Liver (tissue), 9 donors: ENCODE measurements around the gene CD109. TPM values are rescaled to one million over a fixed set of nuclear protein-coding genes. Genes with fewer than 3 reads are reported as not detected.

Experiments
- DNase-seq: peaks from one replicate; pipeline ENCODE4 v3.0.0-alpha.2; 2017; ENCODE audit warnings: low spot score
- H3K27ac ChIP-seq, 2 donors: one replicate each; pipeline ENCODE4 v1.7.0; 2013; ENCODE audit warnings: inconsistent platforms in 2 of 2, low read length in 2 of 2, control low read depth in 1 of 2, low read depth in 1 of 2, mild to moderate bottlenecking in 1 of 2
- H3K27me3 ChIP-seq, 4 donors: one replicate each; pipeline versions ENCODE4 v1.6.1 to v1.7.0; 2013; ENCODE audit warnings: low read length in 3 of 4, inconsistent platforms in 1 of 4, mild to moderate bottlenecking in 1 of 4, moderate library complexity in 1 of 4; ENCODE audit not compliant: control insufficient read depth in 4 of 4, insufficient read depth in 4 of 4
- H3K36me3 ChIP-seq, 4 donors: one replicate each; pipeline versions ENCODE4 v1.6.1 to v1.7.0; 2013; ENCODE audit warnings: low read length in 3 of 4, mild to moderate bottlenecking in 3 of 4, low read depth in 1 of 4, moderate library complexity in 1 of 4; ENCODE audit not compliant: control insufficient read depth in 4 of 4, insufficient read depth in 3 of 4
- H3K4me1 ChIP-seq, 4 donors: one replicate each; pipeline versions ENCODE4 v1.6.1 to v1.7.0; 2013; ENCODE audit warnings: low read length in 3 of 4, mild to moderate bottlenecking in 3 of 4, moderate library complexity in 1 of 4; ENCODE audit not compliant: control insufficient read depth in 4 of 4, insufficient read depth in 4 of 4
- H3K4me3 ChIP-seq, 3 donors: one replicate each; pipeline versions ENCODE4 v1.6.1 to v1.7.0; 2013; ENCODE audit warnings: low read length in 3 of 3, control low read depth in 1 of 3, low read depth in 1 of 3, mild to moderate bottlenecking in 1 of 3
- H3K9ac ChIP-seq, 2 donors: one replicate each; pipeline ENCODE4 v1.7.0; 2013; ENCODE audit warnings: low read length in 2 of 2, mild to moderate bottlenecking in 2 of 2, moderate library complexity in 2 of 2, control low read depth in 1 of 2, low read depth in 1 of 2
- H3K9me3 ChIP-seq, 4 donors: one replicate each; pipeline versions ENCODE4 v1.6.1 to v1.7.0; 2013; ENCODE audit warnings: low read length in 3 of 4; ENCODE audit not compliant: control insufficient read depth in 4 of 4
- ATF3 ChIP-seq: IDR thresholded peaks from 2 replicates; pipeline ENCODE4 v1.6.1; 2016; ENCODE audit warnings: antibody characterized with exemption
- EGR1 ChIP-seq, 2 donors: IDR thresholded peaks; 2 replicates each; pipeline ENCODE4 v1.6.1; 2016 to 2018; ENCODE audit warnings: antibody characterized with exemption in 2 of 2, low read depth in 2 of 2
- FOXA1 ChIP-seq: IDR thresholded peaks from 2 replicates; pipeline ENCODE4 v1.6.1; 2016; ENCODE audit warnings: antibody characterized with exemption
- GABPA ChIP-seq, 2 donors: IDR thresholded peaks in 1 of 2; conservative IDR thresholded peaks in 1 of 2; 2 replicates each; pipeline ENCODE4 v1.6.1; 2016; ENCODE audit warnings: antibody characterized with exemption in 2 of 2, mild to moderate bottlenecking in 1 of 2, moderate library complexity in 1 of 2
- HNF4G ChIP-seq: IDR thresholded peaks from 2 replicates; pipeline ENCODE4 v1.6.1; 2016; ENCODE audit warnings: antibody characterized with exemption
- JUND ChIP-seq, 2 donors: IDR thresholded peaks; 2 replicates each; pipeline ENCODE4 v1.6.1; 2016; ENCODE audit warnings: antibody characterized with exemption in 2 of 2
- NR2F2 ChIP-seq: IDR thresholded peaks from 2 replicates; pipeline ENCODE4 v1.6.1; 2016; ENCODE audit warnings: antibody characterized with exemption
- RXRA ChIP-seq, 2 donors: IDR thresholded peaks; 2 replicates each; pipeline ENCODE4 v1.6.1; 2017 to 2018; ENCODE audit warnings: antibody characterized with exemption in 2 of 2, mild to moderate bottlenecking in 1 of 2
- SP1 ChIP-seq: IDR thresholded peaks from 2 replicates; pipeline ENCODE4 v1.6.1; 2018; ENCODE audit warnings: antibody characterized with exemption, mild to moderate bottlenecking
- TAF1 ChIP-seq: conservative IDR thresholded peaks from 2 replicates; pipeline ENCODE4 v1.6.1; 2016; ENCODE audit warnings: antibody characterized with exemption, mild to moderate bottlenecking
- YY1 ChIP-seq: IDR thresholded peaks from 2 replicates; pipeline ENCODE4 v1.6.1; 2016; ENCODE audit warnings: antibody characterized with exemption, mild to moderate bottlenecking
- ZBTB33 ChIP-seq: IDR thresholded peaks from 2 replicates; pipeline ENCODE4 v1.6.1; 2016; ENCODE audit warnings: antibody characterized with exemption
- WGBS: extraction: QIAGEN DNeasy Blood & Tissue Kit; methylation state at CpG from one replicate; pipeline ENCODE4 v1.1.7; 2013; 5-methylcytosine and 5-hydroxymethylcytosine counted together
- polyA plus RNA-seq, 2 donors: library from polyadenylated mRNA; stranded (reverse) in 1 of 2; unstranded in 1 of 2; fragments of 200-250 nt in 1 of 2; fragments of >200 nt in 1 of 2; fragmentation: Nextera tagmentation in 1 of 2; extraction: Ambion mirVana in 1 of 2; gene quantifications; one replicate each; pipeline versions ENCODE4 v1.2.1 to v1.2.3, GENCODE V29; 2013 to 2015
- total RNA-seq, 2 donors: library from RNA; depleted of rRNA; stranded (reverse); fragments of >200 nt; gene quantifications; one replicate each; pipeline ENCODE4 v1.2.3, GENCODE V29; 2014
- TF ChIP-seq, protein P1 (sequence below): IDR thresholded peaks from 2 replicates; pipeline ENCODE4 v1.6.1; 2016; ENCODE audit warnings: antibody characterized with exemption, mild to moderate bottlenecking
- donor health status: healthy.
- donor health status: healthy.
- donor health status: healthy.
- donor health status: healthy.
- donor health status: healthy.

Gene CD109
- total and polyA plus RNA-seq, 4 donors, result 0.18 to 2.0 (median 0.32) TPM

GRCh38 chr6:73784726-73785505 is 88.9 kb downstream of the CD109 start:
- Histone ChIP-seq H3K4me1 (peaks cover 0 to 13% (median 3%) of the 10 kb centered on the region in 4 donors), H3K27me3 (no peaks in the 10 kb centered on the region), H3K36me3 (no peaks in the 10 kb centered on the region), H3K27ac (no peak overlapping the region), H3K9me3 (no peaks in the 10 kb centered on the region), H3K9ac (no peak overlapping the region), H3K4me3 (no peak overlapping the region)
- TF ChIP-seq TAF1 (no peak), HNF4G (no peak), EGR1 (IDR thresholded peaks at IDR 0.05; ENCODE audit: low read depth in 2 of 2) (no peak), JUND (IDR thresholded peaks at IDR 0.05) (no peak)
- WGBS, result 89% methylated on average over 3 of the region's 3 CpGs
- no peak for DNase-seq

DNA sequence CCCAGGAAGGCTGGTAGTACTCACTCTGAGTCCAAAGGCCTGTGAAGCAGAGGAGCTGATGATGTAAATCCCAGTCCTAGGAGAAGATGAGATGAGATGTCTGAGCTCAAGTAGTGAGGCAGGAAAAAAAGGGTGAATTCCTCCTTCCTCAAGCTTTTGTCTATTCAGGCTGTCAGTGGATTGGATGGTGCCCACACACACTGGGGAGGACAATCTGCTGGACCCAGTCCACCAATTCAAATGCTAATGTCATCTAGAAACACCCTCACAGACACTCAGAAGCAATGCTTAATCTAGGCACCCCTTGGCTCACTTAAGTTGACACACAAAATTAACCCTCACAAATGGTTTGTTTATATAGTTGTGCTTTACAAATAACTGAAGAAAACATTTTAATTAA is 94.6 kb downstream of the CD109 start:
- Histone ChIP-seq H3K9ac (no peak overlapping the region), H3K9me3 (no peaks in the 10 kb centered on the region), H3K4me1 (no peaks in the 10 kb centered on the region), H3K36me3 (no peaks in the 10 kb centered on the region), H3K27me3 (no peaks in the 10 kb centered on the region), H3K4me3 (no peak overlapping the region), H3K27ac (no peak overlapping the region)
- no peak for TF ChIP-seq JUND (IDR thresholded peaks at IDR 0.05)
- no peak for TF ChIP-seq NR2F2
- TF ChIP-seq GABPA (IDR thresholded peaks at IDR 0.05 in 1 of 2, conservative IDR thresholded peaks at IDR 0.05 in 1 of 2), result no peak
- TF ChIP-seq ZBTB33, result no peak
- TF ChIP-seq, protein P1, sequence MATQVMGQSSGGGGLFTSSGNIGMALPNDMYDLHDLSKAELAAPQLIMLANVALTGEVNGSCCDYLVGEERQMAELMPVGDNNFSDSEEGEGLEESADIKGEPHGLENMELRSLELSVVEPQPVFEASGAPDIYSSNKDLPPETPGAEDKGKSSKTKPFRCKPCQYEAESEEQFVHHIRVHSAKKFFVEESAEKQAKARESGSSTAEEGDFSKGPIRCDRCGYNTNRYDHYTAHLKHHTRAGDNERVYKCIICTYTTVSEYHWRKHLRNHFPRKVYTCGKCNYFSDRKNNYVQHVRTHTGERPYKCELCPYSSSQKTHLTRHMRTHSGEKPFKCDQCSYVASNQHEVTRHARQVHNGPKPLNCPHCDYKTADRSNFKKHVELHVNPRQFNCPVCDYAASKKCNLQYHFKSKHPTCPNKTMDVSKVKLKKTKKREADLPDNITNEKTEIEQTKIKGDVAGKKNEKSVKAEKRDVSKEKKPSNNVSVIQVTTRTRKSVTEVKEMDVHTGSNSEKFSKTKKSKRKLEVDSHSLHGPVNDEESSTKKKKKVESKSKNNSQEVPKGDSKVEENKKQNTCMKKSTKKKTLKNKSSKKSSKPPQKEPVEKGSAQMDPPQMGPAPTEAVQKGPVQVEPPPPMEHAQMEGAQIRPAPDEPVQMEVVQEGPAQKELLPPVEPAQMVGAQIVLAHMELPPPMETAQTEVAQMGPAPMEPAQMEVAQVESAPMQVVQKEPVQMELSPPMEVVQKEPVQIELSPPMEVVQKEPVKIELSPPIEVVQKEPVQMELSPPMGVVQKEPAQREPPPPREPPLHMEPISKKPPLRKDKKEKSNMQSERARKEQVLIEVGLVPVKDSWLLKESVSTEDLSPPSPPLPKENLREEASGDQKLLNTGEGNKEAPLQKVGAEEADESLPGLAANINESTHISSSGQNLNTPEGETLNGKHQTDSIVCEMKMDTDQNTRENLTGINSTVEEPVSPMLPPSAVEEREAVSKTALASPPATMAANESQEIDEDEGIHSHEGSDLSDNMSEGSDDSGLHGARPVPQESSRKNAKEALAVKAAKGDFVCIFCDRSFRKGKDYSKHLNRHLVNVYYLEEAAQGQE, result no peak
- no peak for TF ChIP-seq TAF1
- DNase-seq, result no peak

DNA sequence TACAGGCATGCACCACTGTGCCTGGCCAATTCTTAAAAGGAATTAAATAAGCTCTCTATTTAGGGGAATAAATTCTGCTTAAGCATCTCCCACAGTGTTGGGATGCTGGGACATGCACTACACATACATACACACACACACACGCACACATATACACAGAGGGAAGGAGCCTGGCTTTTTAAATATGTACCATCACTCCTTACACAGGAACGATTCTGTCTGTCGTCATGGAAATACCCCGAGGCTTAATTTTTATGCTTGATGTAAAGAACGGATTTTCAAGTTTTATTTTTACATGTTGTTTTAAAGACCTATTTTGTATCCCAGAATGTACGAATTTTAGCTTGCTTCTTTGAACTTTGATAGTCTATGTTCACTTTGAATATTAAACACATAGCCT is 95.3 kb downstream of the CD109 start:
- no peaks in the 10 kb centered on the region for H3K4me1 ChIP-seq

More for the DNA sequence above, 95.3 kb downstream of the CD109 start:
- no peak overlapping the region for H3K4me3 ChIP-seq
- no peak overlapping the region for H3K9ac ChIP-seq
- no peak for TF ChIP-seq TAF1
- TF ChIP-seq JUND (IDR thresholded peaks at IDR 0.05), result no peak
- TF ChIP-seq ZBTB33, result no peak
- TF ChIP-seq FOXA1, result no peak
- TF ChIP-seq EGR1 (IDR thresholded peaks at IDR 0.05; ENCODE audit: low read depth in 2 of 2), result no peak
- no peak for TF ChIP-seq SP1
- no peak for TF ChIP-seq HNF4G
- TF ChIP-seq RXRA (IDR thresholded peaks at IDR 0.05), result no peak
- no peak for TF ChIP-seq ATF3
- no peak for TF ChIP-seq GABPA (IDR thresholded peaks at IDR 0.05 in 1 of 2, conservative IDR thresholded peaks at IDR 0.05 in 1 of 2)
- no peak for TF ChIP-seq NR2F2
- TF ChIP-seq YY1, result no peak
- TF ChIP-seq, protein P1, result no peak
- no peaks in the 10 kb centered on the region for H3K9me3 ChIP-seq
- DNase-seq, result no peak
- H3K27me3 ChIP-seq, result no peaks in the 10 kb centered on the region
- H3K27ac ChIP-seq, result no peak overlapping the region
- no peaks in the 10 kb centered on the region for H3K36me3 ChIP-seq
- WGBS, result 90% methylated on average over 6 of the region's 6 CpGs
